IPS-NIHi7 (cell line): ENCODE data around the gene LRFN4.
A peak's percentile ranks its signal among the peaks of the same experiment; 100 is the strongest.

ENCODE experiments used
- DNase-seq: peaks from one replicate; pipeline ENCODE4 v3.0.0; 2012; ENCODE audit warnings: mixed read lengths; ENCODE audit errors: extremely low spot score

The LRFN4 gene

DNA sequence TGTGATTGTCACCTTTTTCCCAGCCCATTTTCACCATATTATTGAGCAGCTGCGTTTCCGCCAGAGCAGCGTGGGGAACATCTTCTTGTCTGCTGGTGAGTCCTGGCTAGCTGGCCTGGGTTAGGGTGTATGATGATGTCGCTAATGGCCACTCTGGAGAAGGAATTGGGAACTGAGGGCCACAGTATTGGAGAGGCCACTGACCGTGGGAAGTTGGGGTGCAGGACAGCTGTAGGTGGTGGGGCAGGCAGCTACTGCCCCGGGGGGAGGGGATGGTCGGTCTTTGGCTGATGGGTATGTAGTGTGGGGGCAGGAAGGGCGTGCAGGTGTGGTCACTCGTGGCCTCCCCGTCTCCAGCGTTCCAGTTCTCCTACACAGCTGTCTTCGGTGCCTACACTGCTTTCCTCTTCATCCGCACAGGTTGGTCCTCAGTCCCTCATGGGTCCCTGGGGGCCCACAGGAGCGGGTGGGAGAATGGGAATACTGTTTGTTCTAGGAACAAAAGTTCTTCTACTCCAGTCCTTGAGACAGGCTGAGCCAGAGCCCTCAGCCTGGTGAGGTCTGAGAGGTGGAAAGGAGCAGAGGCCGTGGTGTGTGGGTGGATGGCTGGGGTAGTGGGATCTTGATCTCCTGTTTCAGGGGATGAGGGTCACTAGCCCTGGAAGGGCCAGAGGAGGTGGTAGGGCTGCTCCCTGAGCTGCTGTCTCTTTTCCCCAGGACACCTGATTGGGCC is 11.6 kb upstream of the LRFN4 start:
- no peak for DNase-seq

DNA sequence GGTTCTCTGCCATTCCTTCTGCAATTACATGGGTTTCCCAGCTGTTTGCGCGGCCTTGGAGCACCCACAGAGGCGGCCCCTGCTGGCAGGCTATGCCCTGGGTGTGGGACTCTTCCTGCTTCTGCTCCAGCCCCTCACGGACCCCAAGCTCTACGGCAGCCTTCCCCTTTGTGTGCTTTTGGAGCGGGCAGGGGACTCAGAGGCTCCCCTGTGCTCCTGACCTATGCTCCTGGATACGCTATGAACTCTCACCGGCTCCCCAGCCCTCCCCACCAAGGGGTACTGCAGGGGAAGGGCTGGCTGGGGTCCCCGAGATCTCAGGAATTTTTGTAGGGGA is 11.0 kb upstream of the LRFN4 start:
- DNase-seq, result no peak

DNA sequence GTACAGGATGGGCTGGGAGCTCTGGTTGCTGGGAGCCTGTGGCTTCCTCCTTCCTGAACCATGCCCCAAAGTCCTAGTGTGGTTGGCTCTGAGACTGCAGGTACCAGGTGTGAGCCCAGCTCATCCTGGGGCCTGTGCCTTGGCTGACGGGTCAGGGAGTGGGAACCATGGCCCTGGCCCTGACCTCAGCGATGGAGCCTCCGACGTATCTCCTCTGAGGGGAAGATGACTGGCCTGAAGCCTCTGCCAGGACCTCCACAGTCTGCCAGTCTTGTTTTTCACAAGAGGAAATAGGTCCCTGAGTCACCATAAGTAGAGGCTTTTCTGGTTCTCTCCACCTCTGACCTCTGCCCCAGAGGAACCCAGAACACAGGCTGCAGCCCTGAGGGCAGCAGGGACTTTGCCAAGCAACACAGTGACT is 10.2 kb upstream of the LRFN4 start:
- DNase-seq, result no peak

DNA sequence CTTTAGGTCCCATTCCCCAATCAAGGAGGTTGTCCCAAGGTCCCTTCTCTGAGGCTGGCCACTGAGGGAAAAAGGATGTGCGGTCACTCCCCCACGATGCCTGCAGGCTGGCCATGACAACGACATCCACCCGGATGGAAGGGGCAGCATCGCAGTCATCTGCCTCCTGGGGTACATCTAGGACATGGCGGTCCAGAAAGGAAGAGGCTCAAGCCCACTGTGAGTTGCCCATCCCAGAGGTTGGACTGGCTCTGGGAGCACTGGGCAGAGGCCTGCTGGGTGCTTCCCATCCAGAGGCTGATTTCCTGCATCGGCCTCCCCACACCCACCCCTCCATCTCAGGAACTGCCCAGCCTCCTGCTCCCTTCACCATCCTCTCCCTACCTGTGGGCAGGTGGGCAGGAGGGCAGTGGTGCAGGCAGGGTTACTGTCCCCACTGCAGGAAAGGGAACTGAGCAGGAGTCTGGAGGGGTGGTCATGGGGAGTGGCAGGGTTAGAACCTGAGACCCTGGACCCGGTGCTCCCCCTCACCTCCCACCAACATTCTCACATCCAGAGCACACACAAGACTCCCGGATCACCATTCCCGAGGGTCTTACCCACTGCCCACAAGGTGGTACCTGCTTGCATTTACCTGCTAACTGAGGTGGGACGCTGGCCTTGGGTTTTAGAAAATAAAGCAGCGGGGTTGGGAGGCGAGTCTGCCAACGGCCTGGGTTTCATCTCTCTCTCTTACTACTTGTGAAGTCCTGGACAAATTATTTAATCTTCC is 9.2 kb upstream of the LRFN4 start:
- DNase-seq, result no peak

DNA sequence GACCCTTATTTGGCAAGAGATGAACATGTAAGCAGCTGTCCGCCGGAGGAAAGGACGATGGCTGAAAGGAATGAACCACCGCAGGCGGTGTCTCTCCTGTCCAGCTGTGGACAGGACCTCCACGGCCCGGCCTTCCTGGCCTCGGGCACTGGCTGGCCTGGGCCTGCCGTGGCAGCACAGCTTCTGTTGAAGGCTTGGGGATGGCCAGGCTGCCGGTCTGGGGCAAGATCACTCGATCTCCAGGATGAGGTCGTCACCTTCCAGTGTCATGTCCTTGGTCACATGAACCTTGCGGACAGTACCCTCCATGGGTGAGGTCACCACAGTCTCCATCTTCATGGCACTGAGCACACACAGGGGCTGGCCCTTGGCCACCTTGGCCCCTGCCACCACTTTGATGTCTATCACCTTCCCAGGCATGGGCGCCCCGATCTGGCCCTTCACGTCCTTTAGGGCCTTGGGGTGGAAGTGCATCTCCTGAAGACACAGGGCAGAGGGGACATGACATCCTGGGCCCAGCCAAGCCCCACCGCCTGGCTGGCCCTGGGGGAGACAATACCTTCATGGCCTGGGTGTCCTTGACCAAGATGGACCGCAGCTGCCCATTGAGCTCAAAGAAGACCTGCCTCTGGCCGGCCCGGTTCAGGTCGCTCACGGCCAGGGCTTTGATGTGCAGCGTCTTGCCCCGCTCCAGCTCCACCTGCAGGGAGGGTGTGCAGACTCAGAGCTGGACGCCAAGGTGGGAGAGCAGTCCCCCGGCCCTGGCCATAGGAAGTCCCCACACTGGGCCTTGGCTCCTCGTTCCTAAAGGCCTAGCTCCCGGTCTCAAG is 8.0 kb upstream of the LRFN4 start:
- DNase-seq, result no peak

DNA sequence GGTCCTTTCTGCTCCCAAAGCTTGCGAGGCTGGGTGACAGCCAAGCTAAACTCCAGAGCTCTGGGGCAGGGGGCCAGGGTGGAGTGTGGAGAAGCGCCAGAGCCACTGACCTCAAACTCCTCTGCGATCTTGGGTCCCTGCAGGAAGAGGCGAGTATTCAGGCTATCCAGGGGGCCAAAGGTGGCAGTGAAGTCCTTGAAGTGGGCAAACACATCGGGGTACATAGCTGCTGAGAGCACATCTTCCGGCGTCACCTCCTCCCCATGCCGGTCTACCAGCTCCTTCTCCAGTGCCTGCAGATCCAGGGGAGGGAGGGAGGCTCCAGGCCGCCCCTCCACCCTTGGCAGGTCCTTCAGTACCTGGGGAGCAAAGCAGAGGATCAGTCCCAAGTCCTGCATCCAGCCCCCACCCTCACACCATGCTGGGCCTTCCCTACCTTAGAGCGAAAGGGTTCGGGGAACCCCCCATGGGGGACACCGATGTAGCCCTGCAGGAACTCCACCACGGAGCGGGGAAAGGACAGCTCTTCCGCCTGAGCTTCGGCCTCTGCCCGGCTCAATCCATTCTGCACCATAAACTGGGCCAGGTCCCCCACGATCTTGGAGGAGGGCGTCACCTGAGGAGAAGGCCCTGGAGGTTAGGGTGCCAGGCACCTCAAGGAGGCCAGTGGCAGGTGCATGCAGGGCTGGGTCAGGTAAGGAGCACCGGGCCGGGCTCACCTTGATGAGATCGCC is 7.2 kb upstream of the LRFN4 start:
- no peak for DNase-seq

DNA sequence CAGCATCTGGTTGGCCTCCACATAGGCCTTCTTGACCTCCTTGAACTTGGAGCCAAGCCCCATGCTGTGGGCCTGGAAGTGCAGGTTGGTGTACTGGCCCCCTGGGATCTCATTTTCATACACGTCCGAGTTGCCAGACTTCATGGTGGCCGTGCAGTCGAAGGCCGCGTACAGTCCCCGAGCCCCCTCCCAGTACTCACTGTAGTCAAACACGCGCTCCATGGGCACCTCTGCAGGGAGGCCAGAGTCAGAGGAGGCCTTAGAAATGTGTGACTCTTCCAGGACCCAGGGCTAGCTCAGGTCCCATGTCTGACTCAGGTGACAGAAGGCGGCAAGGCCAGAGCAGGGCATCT is 6.7 kb upstream of the LRFN4 start:
- DNase-seq, result no peak

DNA sequence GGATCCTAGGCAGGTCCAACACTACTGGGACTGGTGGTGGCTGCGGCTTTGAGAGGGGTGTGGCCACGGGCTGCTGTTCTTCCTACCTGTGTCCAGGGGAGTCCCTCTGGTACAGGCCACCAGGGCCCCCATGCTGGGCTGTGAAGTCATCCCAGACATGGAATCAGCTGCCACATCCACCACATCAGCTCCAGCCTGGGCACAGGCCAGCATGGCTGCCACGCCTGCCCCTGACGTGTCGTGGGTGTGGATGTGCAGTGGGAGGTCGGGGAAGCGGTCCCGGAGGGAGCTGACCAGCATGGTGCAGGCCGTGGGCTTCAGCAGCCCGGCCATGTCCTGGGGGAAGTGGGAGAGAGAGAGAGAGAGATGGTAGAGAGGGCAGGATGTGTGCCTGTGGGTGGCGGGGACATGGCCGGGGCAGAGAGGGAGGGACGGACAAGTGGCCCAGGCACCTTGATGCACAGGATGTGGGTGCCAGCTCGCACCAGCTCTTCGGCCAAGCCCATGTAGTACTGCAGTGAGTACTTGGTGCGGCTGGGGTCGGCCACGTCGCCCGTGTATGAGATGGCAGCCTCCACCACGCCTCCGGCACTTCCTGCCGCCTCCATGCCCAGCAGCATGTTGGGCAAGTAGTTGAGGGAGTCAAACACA is 6.2 kb upstream of the LRFN4 start:
- DNase-seq, result no peak

DNA sequence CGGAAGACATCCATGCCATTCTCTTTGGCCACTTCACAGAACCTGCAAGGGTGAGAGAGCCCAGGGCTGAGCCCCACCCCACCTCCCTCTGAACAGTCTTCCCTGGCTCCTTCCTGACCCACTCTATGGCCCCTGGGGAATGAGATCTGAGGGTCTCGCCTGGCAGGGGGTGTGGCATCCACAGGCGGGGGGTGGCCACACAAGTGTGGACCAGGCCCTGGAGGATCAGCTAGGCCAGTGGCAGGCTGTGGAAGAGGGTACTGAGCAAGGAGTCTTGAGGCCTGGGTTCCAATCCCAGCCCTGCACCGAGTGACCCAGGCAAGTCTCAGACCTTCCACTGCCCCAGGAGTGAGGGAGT is 5.6 kb upstream of the LRFN4 start:
- no peak for DNase-seq

DNA sequence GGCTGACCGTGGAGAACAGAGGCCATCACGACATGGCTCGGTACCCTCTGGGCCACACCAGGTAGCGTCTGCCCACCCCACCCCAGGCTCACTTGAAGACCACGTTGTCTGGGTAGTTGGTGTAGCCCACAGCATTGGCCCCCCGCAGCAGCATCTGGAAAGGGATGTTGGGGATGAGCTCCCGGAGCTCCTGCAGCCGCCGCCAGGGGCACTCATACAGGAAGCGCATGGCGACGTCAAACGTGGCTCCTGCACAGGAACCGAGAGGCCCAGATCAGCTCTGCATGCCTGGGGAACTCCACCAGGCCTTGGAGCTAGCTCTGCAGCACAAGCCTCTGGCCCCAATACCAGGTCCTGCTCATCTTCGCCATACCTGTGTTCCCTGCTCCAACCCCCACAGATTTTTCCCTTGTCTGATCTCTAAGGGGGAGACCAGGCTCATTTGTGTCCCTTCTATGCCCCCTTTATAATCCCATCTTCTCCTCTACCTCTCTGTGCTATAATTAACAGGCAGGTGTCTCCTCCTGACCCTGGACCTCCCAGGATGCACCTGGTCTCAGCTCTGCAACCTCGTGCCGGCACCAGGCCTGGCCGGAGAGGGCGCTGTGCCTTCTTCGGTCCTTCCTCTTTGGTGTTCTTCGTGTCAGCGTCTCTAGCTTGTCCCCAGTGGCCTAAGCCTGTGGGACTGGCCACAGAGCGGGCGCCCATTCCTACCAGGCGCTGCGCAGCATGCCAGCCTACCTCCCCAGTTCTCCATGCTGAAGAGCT is 5.0 kb upstream of the LRFN4 start:
- peak; percentile 69 for DNase-seq

DNA sequence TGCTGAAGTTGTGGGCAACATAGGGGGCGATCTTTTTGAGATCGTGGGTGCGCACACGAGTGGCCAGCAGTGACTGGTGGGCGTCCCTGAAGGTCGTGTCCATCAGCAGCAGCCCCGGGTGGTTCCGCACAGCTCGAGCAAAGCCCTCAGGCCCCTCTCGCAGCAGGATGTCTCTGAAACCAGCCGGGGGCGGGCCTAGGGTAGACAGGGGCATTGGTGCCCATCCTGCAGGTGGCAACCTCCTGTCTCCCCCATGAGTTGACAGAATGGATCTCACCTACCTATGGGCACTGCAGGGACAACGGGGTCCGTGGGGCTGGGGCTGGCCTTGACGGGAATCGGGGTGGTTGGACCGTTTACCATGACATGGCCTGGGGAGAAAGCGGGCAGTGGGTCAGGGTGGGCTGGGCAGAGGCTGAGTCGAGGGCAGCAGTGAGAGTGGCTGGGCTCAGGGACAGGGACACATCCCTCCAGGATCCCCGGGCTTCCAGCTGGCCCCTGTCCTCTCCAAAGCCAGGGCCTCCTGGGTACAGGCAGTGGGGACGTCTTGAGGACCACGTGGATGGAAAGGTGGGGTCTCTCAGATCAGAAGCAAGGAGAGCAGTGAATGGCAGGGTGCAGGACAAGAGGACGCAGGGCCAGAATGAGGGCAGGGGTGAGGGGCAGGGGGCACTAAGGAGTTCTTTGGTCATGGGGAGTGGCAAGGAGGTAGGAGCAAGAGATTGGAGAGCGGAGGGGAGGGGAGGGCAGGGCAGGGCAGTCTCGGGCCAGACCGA is 4.2 kb upstream of the LRFN4 start:
- DNase-seq, result no peak

DNA sequence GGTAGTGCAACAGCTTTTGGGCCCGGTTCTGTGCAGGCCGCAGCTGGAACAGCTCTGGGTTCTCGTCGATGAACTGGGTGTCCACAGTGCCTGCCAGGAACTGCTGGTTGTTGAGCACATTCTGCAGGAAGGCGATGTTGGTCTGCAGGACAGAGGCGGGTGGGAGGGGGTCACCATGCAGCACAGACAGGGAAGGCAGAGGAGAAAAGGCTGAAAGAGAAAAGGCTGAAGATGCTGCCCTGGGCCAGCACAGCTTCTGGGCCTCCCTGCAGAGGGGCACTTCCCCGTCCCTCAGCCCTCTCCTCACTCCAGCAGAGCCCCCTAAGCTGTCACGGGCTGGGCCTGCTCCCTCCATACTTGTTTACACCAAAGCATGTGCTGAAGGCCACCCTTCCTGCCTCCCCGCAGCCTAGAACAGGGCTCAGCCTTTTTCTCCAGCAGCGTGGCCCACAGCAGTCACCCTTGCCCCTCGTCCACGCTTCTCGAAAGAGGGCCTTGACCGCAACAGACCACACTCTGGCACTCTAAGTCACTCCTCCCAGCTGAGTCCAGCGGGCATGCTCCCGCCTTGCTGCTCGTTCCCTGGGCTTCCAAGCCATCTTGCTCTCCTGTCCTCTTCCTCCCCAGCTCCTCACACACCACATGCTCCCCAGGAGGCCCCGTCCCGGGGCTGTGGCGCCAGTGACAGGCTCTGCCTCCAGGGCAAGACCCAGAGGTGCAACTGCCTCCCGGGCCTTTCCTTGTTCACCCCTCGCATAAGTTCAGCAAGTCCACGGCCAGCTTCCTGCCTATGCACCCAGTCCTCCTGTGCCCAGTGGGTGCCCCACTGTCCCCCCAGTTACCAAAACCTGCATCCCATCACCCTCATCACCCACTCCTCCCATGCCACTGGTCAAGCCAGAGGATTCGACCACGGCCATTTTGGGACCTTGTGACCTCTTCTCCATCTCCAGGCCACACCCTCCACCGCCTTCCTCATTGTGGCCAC is 3.3 kb upstream of the LRFN4 start:
- DNase-seq, result no peak

DNA sequence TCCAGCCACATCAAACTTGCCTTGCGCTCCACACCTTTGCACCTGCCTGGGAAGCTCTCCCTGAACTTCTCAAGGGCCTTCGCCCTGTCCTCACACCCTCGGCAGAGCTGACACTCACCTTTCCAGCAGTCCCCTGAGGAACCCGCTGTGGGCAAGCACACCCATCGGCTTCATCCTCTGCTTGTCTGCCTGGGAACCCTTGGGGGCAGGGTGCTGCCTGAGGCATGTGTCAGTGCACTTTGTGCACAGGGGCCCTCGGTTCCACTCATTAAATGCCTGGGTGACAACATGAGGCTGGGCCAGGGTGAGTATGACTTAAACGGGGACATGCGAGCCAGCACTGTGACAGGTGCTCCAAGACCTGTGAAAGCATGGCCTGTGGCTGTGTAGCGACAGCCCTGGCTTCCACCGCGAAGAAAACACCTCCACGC is 2.6 kb upstream of the LRFN4 start:
- DNase-seq, result no peak

DNA sequence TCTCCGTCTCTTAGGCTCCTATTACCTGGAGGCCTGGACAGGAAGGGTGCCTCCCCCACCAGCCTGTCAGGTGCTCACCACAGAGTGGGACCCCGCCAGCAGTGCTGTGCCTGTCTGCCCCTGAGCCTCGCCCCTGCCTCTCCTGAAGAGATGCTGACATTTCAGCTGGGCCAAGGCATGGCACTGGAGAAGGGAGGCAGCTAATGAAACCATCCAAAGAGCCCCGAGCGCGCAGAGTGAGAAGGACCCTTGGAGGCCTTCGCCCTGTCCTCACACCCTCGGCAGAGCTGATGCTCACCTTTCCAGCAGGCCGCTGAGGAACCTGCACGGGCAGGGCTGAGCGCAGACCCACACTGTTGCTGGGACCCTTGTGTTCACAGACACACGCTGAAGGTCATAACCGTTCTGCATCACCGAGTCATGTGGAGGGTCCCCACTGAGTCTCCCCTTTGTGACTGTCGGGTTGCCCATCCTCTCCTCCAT is 2.1 kb upstream of the LRFN4 start:
- no peak for DNase-seq

DNA sequence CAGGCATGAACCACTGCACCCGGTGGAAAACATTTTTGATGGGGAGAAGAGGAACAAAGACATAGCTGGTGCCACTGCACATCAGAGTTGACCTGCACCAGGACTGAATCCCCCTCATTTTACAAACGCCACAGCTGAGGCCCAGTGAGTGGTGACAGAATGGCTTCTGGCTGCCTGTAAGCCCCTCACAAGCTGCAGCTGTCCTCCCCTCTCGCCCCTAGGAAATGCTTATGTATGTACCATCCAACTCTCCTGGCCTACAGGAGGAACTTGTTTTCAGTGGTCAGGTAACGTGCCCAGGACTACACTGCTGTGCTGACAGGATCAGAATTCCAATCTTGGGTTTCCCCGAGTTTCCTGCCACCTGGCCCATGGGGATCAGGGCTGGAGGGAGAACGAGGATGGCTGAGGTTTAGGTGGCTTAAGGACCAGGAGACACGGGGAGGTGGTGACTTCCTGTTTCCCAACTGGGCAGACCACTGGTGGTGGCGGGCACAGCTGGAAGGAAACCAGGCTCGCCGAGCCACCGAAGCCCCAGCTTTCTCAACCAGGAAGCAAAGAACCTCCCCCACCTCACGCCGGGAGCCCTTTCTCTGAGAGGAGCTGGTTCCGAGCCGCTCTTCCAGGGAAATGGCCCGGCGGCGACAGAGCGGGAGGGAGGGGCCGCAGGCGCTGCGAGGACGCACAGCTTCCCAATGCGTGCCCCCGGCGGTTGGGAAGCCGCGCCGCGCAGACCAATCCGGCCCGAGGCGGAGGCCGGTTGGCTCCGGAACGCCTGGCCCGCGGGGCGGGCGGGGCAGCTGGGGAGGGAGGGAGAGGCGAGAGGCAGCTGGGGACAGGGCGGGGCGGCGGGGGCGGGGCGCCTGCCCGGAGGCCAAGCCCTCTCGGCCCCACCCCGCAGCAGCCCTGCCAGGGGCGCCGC is 1.0 kb upstream of the LRFN4 start:
- DNase-seq, result peak; percentile 99

DNA sequence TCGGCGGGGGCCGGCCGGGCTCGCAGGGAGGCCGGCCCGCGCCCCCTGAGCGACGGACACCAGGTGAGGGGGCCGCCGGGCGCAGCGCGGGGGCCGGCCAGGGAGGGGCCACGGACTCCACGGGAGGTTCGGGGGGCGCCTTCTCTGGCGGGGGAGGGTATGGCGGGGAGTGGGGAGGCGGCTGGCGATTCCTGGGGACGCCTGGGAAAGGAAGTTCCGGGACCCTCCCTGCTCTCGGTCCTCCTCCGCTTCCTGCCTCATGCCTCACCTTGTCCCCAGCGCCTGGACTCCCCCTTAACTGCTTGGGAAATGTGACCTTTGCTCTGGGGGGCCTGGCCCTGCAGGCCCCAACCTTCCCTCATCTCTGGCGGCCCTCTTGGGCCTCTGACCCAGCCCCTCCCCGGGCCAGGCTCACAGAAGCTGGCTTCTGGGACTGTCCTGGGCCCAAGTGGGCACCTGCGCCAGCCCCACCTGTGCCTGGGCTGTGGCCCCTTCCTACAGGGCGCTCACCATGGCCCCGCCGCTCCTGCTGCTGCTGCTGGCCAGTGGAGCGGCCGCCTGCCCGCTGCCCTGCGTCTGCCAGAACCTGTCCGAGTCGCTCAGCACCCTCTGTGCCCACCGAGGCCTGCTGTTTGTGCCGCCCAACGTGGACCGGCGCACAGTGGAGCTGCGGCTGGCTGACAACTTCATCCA is 516 bp downstream of the LRFN4 start:
- DNase-seq, result peak; percentile 70

DNA sequence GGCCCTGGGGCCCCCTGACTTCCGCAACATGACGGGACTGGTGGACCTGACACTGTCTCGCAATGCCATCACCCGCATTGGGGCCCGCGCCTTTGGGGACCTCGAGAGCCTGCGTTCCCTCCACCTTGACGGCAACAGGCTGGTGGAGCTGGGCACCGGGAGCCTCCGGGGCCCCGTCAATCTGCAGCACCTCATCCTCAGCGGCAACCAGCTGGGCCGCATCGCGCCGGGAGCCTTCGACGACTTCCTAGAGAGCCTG is 992 bp downstream of the LRFN4 start:
- DNase-seq, result no peak
